SIG-M5 (cell line): Measurements from ENCODE around the gene BUB1B.

Source experiments
- DNase-seq: peaks from one replicate; lab custom pipeline; 2025; lab: John Stamatoyannopoulos, UW

Gene BUB1B

GRCh38 chr15:40239693-40240618 is 79.1 kb downstream of the BUB1B start:
- DNase-seq: no peak

GRCh38 chr15:40240619-40241221 is 79.9 kb downstream of the BUB1B start:
- DNase-seq: no peak

GRCh38 chr15:40241269-40242212 is 80.7 kb downstream of the BUB1B start:
- DNase-seq: no peak

GRCh38 chr15:40242213-40242599 is 81.3 kb downstream of the BUB1B start:
- DNase-seq: no peak

- no peak for DNase-seq
These were observed 81.7 kb downstream of the BUB1B start for GRCh38 chr15:40242601-40243000.

GRCh38 chr15:40243126-40243810 is 82.4 kb downstream of the BUB1B start:
- DNase-seq: no peak

- DNase-seq: no peak
These were observed 84.2 kb downstream of the BUB1B start for GRCh38 chr15:40244961-40245523.

- DNase-seq: no peak
These were observed 85.0 kb downstream of the BUB1B start for GRCh38 chr15:40245666-40246450.

GRCh38 chr15:40246496-40247280 is 85.8 kb downstream of the BUB1B start:
- no peak for DNase-seq

GRCh38 chr15:40247406-40247971 is 86.6 kb downstream of the BUB1B start:
- no peak for DNase-seq

GRCh38 chr15:40248006-40248783 is 87.3 kb downstream of the BUB1B start:
- DNase-seq: no peak

GRCh38 chr15:40249477-40250303 is 88.8 kb downstream of the BUB1B start:
- no peak for DNase-seq

GRCh38 chr15:40250304-40250656 is 89.4 kb downstream of the BUB1B start:
- no peak for DNase-seq

- no peak for DNase-seq
These were observed 90.1 kb downstream of the BUB1B start for GRCh38 chr15:40250771-40251483.

- DNase-seq: no peak
These were observed 90.7 kb downstream of the BUB1B start for GRCh38 chr15:40251486-40252140.

- DNase-seq: no peak
These were observed 91.2 kb downstream of the BUB1B start for GRCh38 chr15:40252141-40252437.
